Ovary (tissue), 3 donors: ENCODE measurements around the gene U2AF1L4.

Source experiments
- POLR2A ChIP-seq: fragments of 450-650 bp; IDR thresholded peaks from one replicate; pipeline ENCODE4 v1.6.1; 2017; ENCODE audit warnings: antibody characterized with exemption, mild to moderate bottlenecking, moderate library complexity
- TF ChIP-seq, protein P1 (sequence below), 3 donors: fragments of 450-650 bp in 2 of 3; fragments of 200-600 bp in 1 of 3; IDR thresholded peaks; one replicate each; pipeline versions ENCODE4 v1.5.1 to v1.8.0; 2016 to 2022; ENCODE audit warnings: antibody characterized with exemption in 3 of 3, mild to moderate bottlenecking in 1 of 3
- donor health status: DM: no; HTN: no; CAD: no.

GRCh38 chr19:35703343-35703742 is 41.9 kb downstream of the U2AF1L4 start:
- TF ChIP-seq, protein P1, sequence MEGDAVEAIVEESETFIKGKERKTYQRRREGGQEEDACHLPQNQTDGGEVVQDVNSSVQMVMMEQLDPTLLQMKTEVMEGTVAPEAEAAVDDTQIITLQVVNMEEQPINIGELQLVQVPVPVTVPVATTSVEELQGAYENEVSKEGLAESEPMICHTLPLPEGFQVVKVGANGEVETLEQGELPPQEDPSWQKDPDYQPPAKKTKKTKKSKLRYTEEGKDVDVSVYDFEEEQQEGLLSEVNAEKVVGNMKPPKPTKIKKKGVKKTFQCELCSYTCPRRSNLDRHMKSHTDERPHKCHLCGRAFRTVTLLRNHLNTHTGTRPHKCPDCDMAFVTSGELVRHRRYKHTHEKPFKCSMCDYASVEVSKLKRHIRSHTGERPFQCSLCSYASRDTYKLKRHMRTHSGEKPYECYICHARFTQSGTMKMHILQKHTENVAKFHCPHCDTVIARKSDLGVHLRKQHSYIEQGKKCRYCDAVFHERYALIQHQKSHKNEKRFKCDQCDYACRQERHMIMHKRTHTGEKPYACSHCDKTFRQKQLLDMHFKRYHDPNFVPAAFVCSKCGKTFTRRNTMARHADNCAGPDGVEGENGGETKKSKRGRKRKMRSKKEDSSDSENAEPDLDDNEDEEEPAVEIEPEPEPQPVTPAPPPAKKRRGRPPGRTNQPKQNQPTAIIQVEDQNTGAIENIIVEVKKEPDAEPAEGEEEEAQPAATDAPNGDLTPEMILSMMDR (IDR thresholded peaks at IDR 0.05) = no peak
- TF ChIP-seq POLR2A = no peak
